ENCODE results near the gene TRPM2. TPM values are rescaled to one million over a fixed set of nuclear protein-coding genes. Genes with fewer than 3 reads are reported as not detected.

Gene TRPM2
- total RNA-seq, 1 donor from 2014 or later = 0.43 TPM

- no peaks in the 10 kb centered on the region for H3K4me1 ChIP-seq
- TF ChIP-seq CTCF (IDR thresholded peaks at IDR 0.05) = no peak
- intact Hi-C loops (cut with DNase I) = no loop called here
- no peak overlapping the region for H3K27ac ChIP-seq
- DNase-seq (ENCODE audit: low spot score in 2 of 2) = no peak
- no peaks in the 10 kb centered on the region for H3K27me3 ChIP-seq
- no peak overlapping the region for H3K4me3 ChIP-seq
- H3K9me3 ChIP-seq = no peaks in the 10 kb centered on the region
- H3K36me3 ChIP-seq = no peaks in the 10 kb centered on the region
These were observed 114.4 kb downstream of the TRPM2 start for GRCh38 chr21:44467859-44468195.

- Histone ChIP-seq H3K4me3 (no peak overlapping the region), H3K36me3 (no peaks in the 10 kb centered on the region), H3K27ac (no peak overlapping the region), H3K27me3 (no peaks in the 10 kb centered on the region), H3K4me1 (no peaks in the 10 kb centered on the region), H3K9me3 (no peaks in the 10 kb centered on the region)
- no peak for TF ChIP-seq CTCF (IDR thresholded peaks at IDR 0.05)
- intact Hi-C loops (cut with DNase I) = no loop called here
- DNase-seq (ENCODE audit: low spot score in 2 of 2) = no peak
These were observed 117.9 kb downstream of the TRPM2 start for GRCh38 chr21:44471341-44471740.

GRCh38 chr21:44471996-44472395 is 118.6 kb downstream of the TRPM2 start:
- DNase-seq (ENCODE audit: low spot score in 2 of 2) = no peak
- Histone ChIP-seq H3K4me3 (no peak overlapping the region), H3K4me1 (no peaks in the 10 kb centered on the region), H3K9me3 (no peaks in the 10 kb centered on the region), H3K27me3 (no peaks in the 10 kb centered on the region), H3K27ac (no peak overlapping the region), H3K36me3 (no peaks in the 10 kb centered on the region)
- TF ChIP-seq CTCF (IDR thresholded peaks at IDR 0.05) = no peak
- intact Hi-C loops (cut with DNase I) = no loop called here

GRCh38 chr21:44473915-44474555 is 120.6 kb downstream of the TRPM2 start:
- Histone ChIP-seq H3K27me3 (no peaks in the 10 kb centered on the region), H3K4me3 (no peak overlapping the region), H3K9me3 (no peaks in the 10 kb centered on the region), H3K36me3 (no peaks in the 10 kb centered on the region), H3K4me1 (no peaks in the 10 kb centered on the region), H3K27ac (no peak overlapping the region)
- no peak for DNase-seq (ENCODE audit: low spot score in 2 of 2)
- intact Hi-C loops (cut with DNase I) = no loop called here
- no peak for TF ChIP-seq CTCF (IDR thresholded peaks at IDR 0.05)

GRCh38 chr21:44475266-44475845 is 121.9 kb downstream of the TRPM2 start:
- H3K4me3 ChIP-seq = no peak overlapping the region
- no peaks in the 10 kb centered on the region for H3K4me1 ChIP-seq
- no peak for TF ChIP-seq CTCF (IDR thresholded peaks at IDR 0.05)
- H3K27ac ChIP-seq = no peak overlapping the region
- DNase-seq (ENCODE audit: low spot score in 2 of 2) = no peak
- no peaks in the 10 kb centered on the region for H3K36me3 ChIP-seq
- H3K9me3 ChIP-seq = no peaks in the 10 kb centered on the region
- H3K27me3 ChIP-seq = no peaks in the 10 kb centered on the region
- intact Hi-C loops (cut with DNase I) = no loop called here
